IMR-90 (cell line): ENCODE results near the gene AGAP1. TPM values are rescaled to one million over a fixed set of nuclear protein-coding genes. Genes with fewer than 3 reads are reported as not detected.

Source experiments
- ATAC-seq: fragments of 200-7000 bp; cut with Tn5 transposase; 2 replicates; pipeline ENCODE4 v1.9.1; 2020; ENCODE audit warnings: low read depth, mild to moderate bottlenecking, moderate library complexity
- BruUV-seq: library from RNA; stranded (reverse); fragments of 400-500 nt; replicated peaks from 2 replicates; lab custom pipeline; 2021; lab: Mats Ljungman, UMichigan
- CTCF ChIA-PET: fragments of 300-600 bp; formaldehyde crosslinking; extraction: SDS; loops from one replicate; lab custom pipeline; 2021; ENCODE audit warnings: antibody characterized with exemption; lab: Yijun Ruan, JAX
- POLR2A ChIA-PET: fragments of 300-600 bp; sonication (Branson Sonifier 250); formaldehyde crosslinking; loops from one replicate; lab custom pipeline; 2022; ENCODE audit warnings: antibody characterized with exemption; ENCODE audit not compliant: unreplicated experiment; lab: Charles Lee
- DNase-seq: peaks from one replicate; pipeline ENCODE4 v3.0.0; 2013
- H2AFZ ChIP-seq: replicated peaks from 2 replicates; pipeline ENCODE3; 2013; ENCODE audit warnings: low read length, mild to moderate bottlenecking; ENCODE audit not compliant: poor library complexity
- H2AK5ac ChIP-seq: 2 replicates; pipeline ENCODE4 v1.6.1; 2013; ENCODE audit warnings: low read depth, low read length, inconsistent platforms
- H2AK9ac ChIP-seq: replicated peaks from 2 replicates; pipeline ENCODE3; 2013; ENCODE audit warnings: mild to moderate bottlenecking, low read depth, low read length, moderate library complexity; ENCODE audit not compliant: poor library complexity
- H2BK120ac ChIP-seq: 2 replicates; pipeline ENCODE4 v1.6.1; 2013; ENCODE audit warnings: low read depth, low read length, inconsistent platforms
- H2BK15ac ChIP-seq: 3 replicates; pipeline ENCODE4 v1.6.1; 2013; ENCODE audit warnings: low read depth, low read length, inconsistent platforms
- H2BK20ac ChIP-seq: 2 replicates; pipeline ENCODE4 v1.6.1; 2013; ENCODE audit warnings: low read depth, mild to moderate bottlenecking, inconsistent platforms, low read length, moderate library complexity
- H2BK5ac ChIP-seq: 2 replicates; pipeline ENCODE4 v1.6.1; 2013; ENCODE audit warnings: mild to moderate bottlenecking, low read depth, low read length, inconsistent platforms; ENCODE audit not compliant: poor library complexity, severe bottlenecking
- H3K14ac ChIP-seq: replicated peaks from 2 replicates; pipeline ENCODE4 v1.6.1; 2013; ENCODE audit warnings: low read depth, low read length, inconsistent platforms
- H3K18ac ChIP-seq: 2 replicates; pipeline ENCODE4 v1.6.1; 2013; ENCODE audit warnings: low read depth, low read length, control low read depth
- H3K23ac ChIP-seq: 2 replicates; pipeline ENCODE4 v1.6.1; 2013; ENCODE audit warnings: low read depth, low read length, inconsistent platforms
- H3K27ac ChIP-seq: 2 replicates; pipeline ENCODE4 v1.5.1; 2013; ENCODE audit warnings: mild to moderate bottlenecking, control low read depth, low read length; ENCODE audit not compliant: insufficient read depth
- H3K27me3 ChIP-seq: 2 replicates; pipeline ENCODE4 v1.6.1; 2013; ENCODE audit warnings: low read length; ENCODE audit not compliant: control insufficient read depth, insufficient read depth
- H3K36me3 ChIP-seq: 2 replicates; pipeline ENCODE4 v1.6.1; 2013; ENCODE audit warnings: low read length, mixed read lengths; ENCODE audit not compliant: control insufficient read depth, insufficient read depth
- H3K4ac ChIP-seq: 2 replicates; pipeline ENCODE4 v1.6.1; 2013; ENCODE audit warnings: low read depth, low read length, inconsistent platforms
- H3K4me1 ChIP-seq: 2 replicates; pipeline ENCODE4 v1.6.1; 2013; ENCODE audit warnings: low read length, mixed read lengths; ENCODE audit not compliant: control insufficient read depth, insufficient read depth
- H3K4me2 ChIP-seq: 2 replicates; pipeline ENCODE4 v1.6.1; 2013; ENCODE audit warnings: low read depth, mild to moderate bottlenecking, control low read depth, low read length, moderate library complexity
- H3K4me3 ChIP-seq: 2 replicates; pipeline ENCODE4 v1.5.1; 2013; ENCODE audit warnings: low read depth, mild to moderate bottlenecking, control low read depth, low read length, moderate library complexity; ENCODE audit not compliant: insufficient read depth
- H3K56ac ChIP-seq: 2 replicates; pipeline ENCODE4 v1.6.1; 2013; ENCODE audit warnings: low read length, inconsistent platforms; ENCODE audit not compliant: insufficient read depth; ENCODE audit errors: extremely low read depth
- H3K79me1 ChIP-seq, 2 experiments: 2 replicates each; pipeline ENCODE4 v1.6.1; 2013; ENCODE audit warnings: low read length in 2 of 2, inconsistent platforms in 1 of 2, low read depth in 1 of 2
- H3K9ac ChIP-seq: 2 replicates; pipeline ENCODE4 v1.6.1; 2013; ENCODE audit warnings: low read depth, low read length, control low read depth
- H3K9me1 ChIP-seq: 2 replicates; pipeline ENCODE4 v1.6.1; 2013; ENCODE audit warnings: low read length, inconsistent platforms; ENCODE audit not compliant: insufficient read depth
- H3K9me3 ChIP-seq: 2 replicates; pipeline ENCODE4 v1.6.1; 2013; ENCODE audit warnings: low read length; ENCODE audit not compliant: control insufficient read depth, insufficient read depth
- H4K20me1 ChIP-seq: 2 replicates; pipeline ENCODE4 v1.6.1; 2013; ENCODE audit warnings: low read length, inconsistent platforms; ENCODE audit not compliant: insufficient read depth
- H4K5ac ChIP-seq: 2 replicates; pipeline ENCODE4 v1.6.1; 2013; ENCODE audit warnings: mild to moderate bottlenecking, low read depth, low read length, control low read depth
- H4K8ac ChIP-seq, 2 experiments: 2 replicates each; pipeline ENCODE4 v1.6.1; 2013; ENCODE audit warnings: low read depth in 2 of 2, low read length in 2 of 2, control low read depth in 1 of 2, inconsistent platforms in 1 of 2
- H4K91ac ChIP-seq: 2 replicates; pipeline ENCODE4 v1.6.1; 2013; ENCODE audit warnings: low read depth, low read length, inconsistent platforms; ENCODE audit not compliant: insufficient read depth
- RFX5 ChIP-seq: IDR thresholded peaks from 2 replicates; pipeline ENCODE4 v1.8.0; 2012; ENCODE audit warnings: low read depth, mild to moderate bottlenecking, low read length, moderate library complexity
- WGBS, 2 experiments: methylation state at CpG; one replicate each; pipeline versions ENCODE4 v1.1.5 to v1.1.7; 2013; ENCODE audit warnings: missing lambda C conversion rate in 2 of 2; ENCODE audit not compliant: insufficient read length in 1 of 2; ENCODE audit errors: extremely low coverage in 2 of 2; 5-methylcytosine and 5-hydroxymethylcytosine counted together
- dilution Hi-C: fragments of 300-500 bp; cut with HindIII; formaldehyde crosslinking; loops from one replicate; pipeline ENCODE4 v1.14.3; 2018; ENCODE audit warnings: low sequenced_read_pairs; ENCODE audit not compliant: unreplicated experiment
- in situ Hi-C: fragments of 300-500 bp; cut with MboI; formaldehyde crosslinking; loops from 3 replicates; pipeline ENCODE4 v1.14.3; 2019; ENCODE audit warnings: low sequenced_read_pairs, inconsistent platforms, mixed read lengths
- intact Hi-C: fragments of 100-400 bp; cut with micrococcal nuclease; formaldehyde crosslinking; loops from 2 replicates; pipeline ENCODE4 v1.10.0; 2022
- polyA plus RNA-seq, 3 experiments: library from polyadenylated mRNA; depleted of rRNA; stranded (reverse); fragments of >200 nt; gene quantifications; 2 replicates each; pipeline ENCODE4 v1.2.3, GENCODE V29; 2012; ENCODE audit warnings: low replicate concordance in 1 of 3
- total RNA-seq: library from RNA; depleted of rRNA; stranded (reverse); fragments of >200 nt; gene quantifications from 2 replicates; pipeline ENCODE4 v1.2.3, GENCODE V29; 2012

AGAP1 gene
- total and polyA plus RNA-seq, 2 of the 4 experiments (the other 2 are of a cell fraction) = 15.1 to 16.4 TPM

- no peak overlapping the region for H3K14ac ChIP-seq
- in situ Hi-C loops = no loop called here
- TF ChIP-seq RFX5 = no peak
- no peak overlapping the region for H3K4me3 ChIP-seq
- no peak for ATAC-seq
- no CpG with 5 or more reads among the region's 3 CpGs for WGBS, 2 experiments
- no peak overlapping the region for H2AK9ac ChIP-seq
- no peak overlapping the region for H2BK15ac ChIP-seq
- no peak overlapping the region for H3K9ac ChIP-seq
- no peaks in the 10 kb centered on the region for H3K36me3 ChIP-seq
- H3K18ac ChIP-seq = no peak overlapping the region
- H3K79me1 ChIP-seq = peaks cover 3 to 7% of the 10 kb centered on the region in 2 experiments; a peak in 1 of 4 replicates
- H2BK120ac ChIP-seq = no peak overlapping the region
- no peak overlapping the region for H4K5ac ChIP-seq
- no peak overlapping the region for H3K23ac ChIP-seq
- H4K8ac ChIP-seq = no peak overlapping the region
- H2AFZ ChIP-seq = no peak overlapping the region
- H4K20me1 ChIP-seq = 0 out of 2 replicates have a peak, but pooled peaks cover 3% of the 10 kb centered on the region
- no peak overlapping the region for H2BK20ac ChIP-seq
- no peak overlapping the region for H3K4ac ChIP-seq
- dilution Hi-C loops = no loop called here
- no TSS peak for BruUV-seq
- ChIA-PET POLR2A (no interaction called here), CTCF (no interaction called here)
- H3K9me3 ChIP-seq = no peaks in the 10 kb centered on the region
- H3K27ac ChIP-seq = no peak overlapping the region
- peak; percentile 10 for DNase-seq
- H4K91ac ChIP-seq = no peak overlapping the region
- intact Hi-C loops = no loop called here
- 0 out of 2 replicates have a peak, but pooled peaks cover 2% of the 10 kb centered on the region for H3K4me1 ChIP-seq
- H3K56ac ChIP-seq = no peak overlapping the region
- peaks cover 12% of the 10 kb centered on the region for H3K9me1 ChIP-seq
- H2AK5ac ChIP-seq = no peak overlapping the region
- no peaks in the 10 kb centered on the region for H3K27me3 ChIP-seq
- H3K4me2 ChIP-seq = no peak overlapping the region
- no peak overlapping the region for H2BK5ac ChIP-seq
Observed at GRCh38 chr2:235860871-235861270, 367.0 kb downstream of the AGAP1 start.
